Astrocyte (in vitro differentiated cells and primary cell): ENCODE results near the gene SPATA20.

Experiments
- EZH2 ChIP-seq: IDR thresholded peaks from 2 replicates; pipeline ENCODE4 v1.6.1; 2012; ENCODE audit warnings: mild to moderate bottlenecking, low read length, inconsistent platforms; ENCODE audit not compliant: insufficient read depth
- TF ChIP-seq, protein P1 (sequence below): IDR thresholded peaks from 2 replicates; pipeline ENCODE4 v1.5.1; 2011; ENCODE audit warnings: low read depth, mild to moderate bottlenecking, inconsistent platforms, low read length, moderate library complexity; ENCODE audit not compliant: insufficient read depth

DNA sequence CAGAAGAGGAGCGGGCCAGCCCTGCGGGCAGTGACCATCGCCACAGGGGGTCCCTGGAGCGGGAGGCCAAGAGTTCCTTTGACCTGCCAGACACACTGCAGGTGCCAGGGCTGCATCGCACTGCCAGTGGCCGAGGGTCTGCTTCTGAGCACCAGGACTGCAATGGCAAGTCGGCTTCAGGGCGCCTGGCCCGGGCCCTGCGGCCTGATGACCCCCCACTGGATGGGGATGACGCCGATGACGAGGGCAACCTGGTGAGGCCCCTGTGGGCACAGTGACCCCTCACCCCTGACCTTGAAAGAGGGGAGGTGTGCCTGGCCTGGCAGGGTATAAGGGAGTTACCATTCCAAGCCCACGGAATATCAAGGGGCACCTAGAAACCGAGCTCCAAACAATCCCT is 52.6 kb downstream of the SPATA20 start:
- TF ChIP-seq, protein P1, sequence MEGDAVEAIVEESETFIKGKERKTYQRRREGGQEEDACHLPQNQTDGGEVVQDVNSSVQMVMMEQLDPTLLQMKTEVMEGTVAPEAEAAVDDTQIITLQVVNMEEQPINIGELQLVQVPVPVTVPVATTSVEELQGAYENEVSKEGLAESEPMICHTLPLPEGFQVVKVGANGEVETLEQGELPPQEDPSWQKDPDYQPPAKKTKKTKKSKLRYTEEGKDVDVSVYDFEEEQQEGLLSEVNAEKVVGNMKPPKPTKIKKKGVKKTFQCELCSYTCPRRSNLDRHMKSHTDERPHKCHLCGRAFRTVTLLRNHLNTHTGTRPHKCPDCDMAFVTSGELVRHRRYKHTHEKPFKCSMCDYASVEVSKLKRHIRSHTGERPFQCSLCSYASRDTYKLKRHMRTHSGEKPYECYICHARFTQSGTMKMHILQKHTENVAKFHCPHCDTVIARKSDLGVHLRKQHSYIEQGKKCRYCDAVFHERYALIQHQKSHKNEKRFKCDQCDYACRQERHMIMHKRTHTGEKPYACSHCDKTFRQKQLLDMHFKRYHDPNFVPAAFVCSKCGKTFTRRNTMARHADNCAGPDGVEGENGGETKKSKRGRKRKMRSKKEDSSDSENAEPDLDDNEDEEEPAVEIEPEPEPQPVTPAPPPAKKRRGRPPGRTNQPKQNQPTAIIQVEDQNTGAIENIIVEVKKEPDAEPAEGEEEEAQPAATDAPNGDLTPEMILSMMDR = no peak
- no peak for TF ChIP-seq EZH2
